Smooth muscle cell of bladder (primary cell): ENCODE results near the gene XRCC1. TPM values are rescaled to one million over a fixed set of nuclear protein-coding genes. Genes with fewer than 3 reads are reported as not detected.

Source experiments
- total RNA-seq: library from RNA; depleted of rRNA; stranded (reverse); fragments of >200 nt; gene quantifications from 2 replicates; pipeline ENCODE4 v1.2.3, GENCODE V29; 2014

XRCC1 gene
- 7.7 and 11.8 TPM in 2 replicates for total RNA-seq

GRCh38 chr19:43575156-43575950 lies at the start of gene XRCC1, which contains the start of gene PINLYP:
Gene XRCC1 (minus strand): TSS chr19:43575527. CDS start chr19:43575458, 69 bp downstream.
Gene PINLYP (plus strand): TSS chr19:43575801. CDS start chr19:43577192, 1,391 bp downstream.

DNA sequence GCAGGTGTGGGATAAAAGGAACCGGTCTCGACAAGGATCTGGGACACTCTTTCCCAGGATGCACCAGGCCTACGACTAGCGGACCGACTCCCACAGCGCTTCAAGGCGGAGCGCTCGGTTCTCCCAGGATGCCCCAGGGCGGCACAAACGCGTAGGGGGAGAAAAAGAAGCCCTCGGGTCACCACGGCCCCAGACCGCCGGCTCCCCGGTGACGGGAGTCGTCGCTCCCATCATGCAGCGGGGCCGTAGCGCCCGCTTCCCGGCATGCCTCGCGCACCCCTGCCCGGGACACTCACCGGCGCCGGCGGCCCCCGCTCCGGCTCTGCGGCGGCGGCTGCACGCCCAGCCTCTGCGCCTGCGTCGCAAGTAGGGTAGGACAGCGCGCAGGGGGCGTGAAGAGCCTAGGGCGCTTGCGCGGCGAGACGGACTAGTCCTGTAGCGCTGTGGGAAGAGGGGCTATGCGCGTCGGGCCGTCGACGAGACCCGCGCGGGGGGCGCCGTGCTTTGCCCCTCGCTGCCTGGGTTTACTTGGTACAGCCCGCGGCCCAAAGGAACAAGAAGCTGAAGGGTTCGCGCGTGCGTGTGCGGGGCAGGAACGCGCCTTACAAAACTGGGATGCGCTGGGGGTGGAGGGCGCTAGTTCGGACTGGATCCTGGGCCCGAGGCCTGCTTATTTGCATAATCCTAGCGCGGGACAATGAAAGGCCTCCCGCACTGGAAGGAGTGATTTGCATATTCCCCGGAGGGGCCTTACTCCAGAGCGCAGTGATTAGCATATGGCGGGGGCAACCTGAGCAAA lies 44.1 kb upstream of the XRCC1 start, which contains the start of gene ZNF428:
TSS of gene ZNF428 (minus strand) at position 368 of the 799 bp plus-strand sequence. CDS start 5,325 bp downstream, outside the sequence.

DNA sequence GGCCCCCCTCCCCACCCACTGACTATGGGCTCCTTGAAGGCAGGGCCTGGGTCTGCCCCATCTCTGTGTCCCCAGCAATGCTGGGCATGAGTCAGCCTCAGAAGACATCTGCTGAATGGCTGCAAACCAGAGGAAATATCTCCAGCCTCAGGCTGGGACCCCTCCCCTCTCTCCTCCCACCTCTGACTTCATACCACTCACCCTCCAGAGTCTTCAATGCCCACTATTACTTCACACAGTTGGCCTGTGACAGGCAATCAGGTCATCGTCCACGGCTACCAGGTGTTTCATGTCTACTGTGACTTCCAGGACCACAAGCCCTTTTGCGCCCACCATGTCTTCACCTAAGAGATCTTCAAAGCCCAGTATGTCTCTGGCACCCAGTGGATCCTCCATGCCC lies 36.5 kb upstream of the XRCC1 start, which contains the start of gene SRRM5:
TSS of gene SRRM5 (plus strand) at position 301 of the 400 bp plus-strand sequence. CDS start at position 335, 34 bp downstream.

DNA sequence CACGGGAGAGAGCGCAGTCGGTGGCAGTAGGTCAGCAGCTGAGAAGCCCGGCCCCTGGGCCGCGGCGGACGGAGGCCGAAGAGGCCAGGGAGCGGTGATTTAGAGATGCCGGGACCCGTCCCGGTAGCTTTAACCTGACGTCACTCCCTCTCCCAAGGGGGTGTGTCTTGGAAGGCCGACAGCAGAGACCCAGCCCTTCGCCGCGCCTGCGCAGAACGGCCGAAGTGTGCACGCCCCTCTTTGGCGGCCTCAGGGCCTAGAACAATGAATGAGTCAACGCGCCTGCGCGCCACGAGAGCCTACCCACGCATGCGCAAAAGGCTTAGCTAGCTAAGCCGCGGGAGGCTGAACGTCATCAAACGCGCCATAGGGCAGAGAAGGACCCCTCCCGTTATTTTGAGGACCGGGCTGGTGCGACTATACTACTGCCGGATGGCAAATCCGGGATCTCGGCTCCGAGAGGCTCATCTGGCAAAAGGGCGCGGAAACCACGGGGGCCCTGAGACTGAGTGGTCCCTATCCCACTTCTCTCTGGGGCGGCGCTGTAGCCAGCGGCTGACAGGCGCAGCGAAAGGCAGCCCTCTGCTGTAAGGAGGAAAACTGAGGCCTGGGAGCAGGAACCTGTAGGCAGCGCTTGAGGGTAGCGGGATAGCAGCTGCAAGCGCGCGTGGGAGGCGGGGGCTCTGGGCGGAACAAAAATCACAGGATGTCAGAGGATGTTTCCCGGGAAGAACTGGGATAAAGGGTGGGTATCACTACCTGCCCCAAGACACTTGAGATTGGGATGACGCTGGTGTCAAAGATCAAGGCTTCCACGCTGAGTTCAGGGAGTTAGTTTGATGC lies 20.9 kb upstream of the XRCC1 start, which contains the start of the genes IRGQ and ZNF576:
TSS of gene IRGQ (minus strand) at position 136 of the 843 bp plus-strand sequence. CDS start 796 bp downstream, outside the sequence.
TSS of gene ZNF576 (plus strand) at position 597 of the 843 bp plus-strand sequence. CDS start 514 bp downstream, outside the sequence.

GRCh38 chr19:43532962-43533545 lies 42.3 kb downstream of the XRCC1 start, which contains the start of gene ZNF575:
Gene ZNF575 (plus strand): TSS chr19:43533188. CDS start chr19:43534423, 1,235 bp downstream.

GRCh38 chr19:43526884-43527859 lies 48.2 kb downstream of the XRCC1 start, which contains the start of gene ETHE1:
Gene ETHE1 (minus strand): TSS chr19:43527201. CDS start chr19:43527177, 24 bp downstream.

GRCh38 chr19:43504426-43505185 lies 70.7 kb downstream of the XRCC1 start, which contains the start of gene PHLDB3:
Gene PHLDB3 (minus strand): TSS chr19:43504746. CDS start chr19:43504118, 628 bp downstream.

Other genes starting within 250 kb of the XRCC1 start
- gene CD177, start 221.8 kb downstream of the XRCC1 start, total RNA-seq, result 0.09 TPM in 1 of 2 replicates, not detected in the other
- gene TEX101, start 160.6 kb downstream of the XRCC1 start, total RNA-seq, result not detected in 2 replicates
- gene LYPD3, start 109.9 kb downstream of the XRCC1 start, total RNA-seq, result 0.09 and 0.14 TPM in 2 replicates
- gene PHLDB3, start 70.8 kb downstream of the XRCC1 start, total RNA-seq, result 15.4 and 19.2 TPM in 2 replicates
- gene ETHE1, start 48.3 kb downstream of the XRCC1 start, total RNA-seq, result 92.9 and 117 TPM in 2 replicates
- gene ZNF575, start 42.3 kb downstream of the XRCC1 start, total RNA-seq, result 0.14 and 0.28 TPM in 2 replicates
- 0.55 and 1.4 TPM in 2 replicates for gene PINLYP, start 274 bp upstream of the XRCC1 start, total RNA-seq
- gene IRGQ, start 20.6 kb upstream of the XRCC1 start, total RNA-seq, result 15.6 and 17.4 TPM in 2 replicates
- 7.1 and 11.4 TPM in 2 replicates for gene ZNF576, start 21.1 kb upstream of the XRCC1 start, total RNA-seq
- gene SRRM5, start 36.6 kb upstream of the XRCC1 start, total RNA-seq, result not detected in 2 replicates
- gene ZNF428, start 44.1 kb upstream of the XRCC1 start, total RNA-seq, result 35.0 and 37.5 TPM in 2 replicates
- gene CADM4, start 64.3 kb upstream of the XRCC1 start, total RNA-seq, result 2.0 and 3.0 TPM in 2 replicates
- 75.2 and 84.7 TPM in 2 replicates for gene PLAUR, start 94.6 kb upstream of the XRCC1 start, total RNA-seq
- gene IRGC, start 140.5 kb upstream of the XRCC1 start, total RNA-seq, result not detected in 2 replicates
- gene SMG9, start 179.4 kb upstream of the XRCC1 start, total RNA-seq, result 5.5 and 7.4 TPM in 2 replicates
- gene KCNN4, start 205.4 kb upstream of the XRCC1 start, total RNA-seq, result 0.28 and 0.55 TPM in 2 replicates
- gene LYPD5, start 226.9 kb upstream of the XRCC1 start, total RNA-seq, result 0.14 and 0.74 TPM in 2 replicates